ENCODE measurements around the gene KDELR3. TPM values are rescaled to one million over a fixed set of nuclear protein-coding genes. Genes with fewer than 3 reads are reported as not detected.

KDELR3 gene
- total and polyA plus RNA-seq, 7 donors: 0.53 to 1.9 (median 0.95) TPM

GRCh38 chr22:38461414-38462081, 6.3 kb upstream of the KDELR3 start:
- DNase-seq (peak; percentile 83 to 88), ATAC-seq (peak; percentile 73 to 90 (median 85))
- peaks cover 0 to 70% (median 8%) of the 10 kb centered on the region in 3 donors for H3K27me3 ChIP-seq (ENCODE audit: insufficient read depth in 3 of 3, low read length in 2 of 3)
- H3K27ac ChIP-seq: no peak overlapping the region
- H3K4me1 ChIP-seq: peaks cover 9% of the 10 kb centered on the region
- no peaks in the 10 kb centered on the region for H3K36me3 ChIP-seq (ENCODE audit: insufficient read depth in 1 of 2, low read depth in 1 of 2)
- TF ChIP-seq CTCF (IDR thresholded peaks at IDR 0.05): no peak
- 9 to 11% (median 10%) methylated on average over 49 to 51 of the region's 51 CpGs for WGBS, 3 donors
- H3K4me3 ChIP-seq: peak overlapping the region; percentile 41
- intact Hi-C loops (cut with DNase I): no loop called here
- H3K9me3 ChIP-seq: no peaks in the 10 kb centered on the region

- Histone ChIP-seq H3K27ac (no peak overlapping the region), H3K27me3 (ENCODE audit: insufficient read depth in 3 of 3, low read length in 2 of 3) (peaks cover 0 to 71% (median 6%) of the 10 kb centered on the region in 3 donors)
Measured at GRCh38 chr22:38462960-38463784, 4.7 kb upstream of the KDELR3 start.

GRCh38 chr22:38464992-38465672, 2.8 kb upstream of the KDELR3 start:
- WGBS, 3 donors: 84 to 88% (median 85%) methylated on average over 10 of the region's 10 CpGs
- Histone ChIP-seq H3K4me1 (peaks cover 9% of the 10 kb centered on the region), H3K9me3 (no peaks in the 10 kb centered on the region), H3K27me3 (ENCODE audit: insufficient read depth in 3 of 3, low read length in 2 of 3) (peaks cover 0 to 58% (median 6%) of the 10 kb centered on the region in 3 donors), H3K36me3 (ENCODE audit: insufficient read depth in 1 of 2, low read depth in 1 of 2) (no peaks in the 10 kb centered on the region), H3K27ac (no peak overlapping the region), H3K4me3 (no peak overlapping the region)
- TF ChIP-seq CTCF (IDR thresholded peaks at IDR 0.05): no peak
- DNase-seq: peak in 1 of 2 donors; percentile 34
- ATAC-seq: no peak
- intact Hi-C loops (cut with DNase I): no loop called here

More at GRCh38 chr22:38462960-38463784, 4.7 kb upstream of the KDELR3 start:
- TF ChIP-seq CTCF (IDR thresholded peaks at IDR 0.05): no peak
- no peak overlapping the region for H3K4me3 ChIP-seq
- no peak for ATAC-seq
- DNase-seq: peak; percentile 34 to 54
- WGBS, 3 donors: 56 to 60% (median 58%) methylated on average over 26 to 28 of the region's 28 CpGs
- H3K9me3 ChIP-seq: no peaks in the 10 kb centered on the region
- H3K36me3 ChIP-seq (ENCODE audit: insufficient read depth in 1 of 2, low read depth in 1 of 2): no peaks in the 10 kb centered on the region
- H3K4me1 ChIP-seq: peaks cover 9% of the 10 kb centered on the region
- intact Hi-C loops (cut with DNase I): no loop called here

- Histone ChIP-seq H3K36me3 (ENCODE audit: insufficient read depth in 1 of 2, low read depth in 1 of 2) (no peaks in the 10 kb centered on the region), H3K4me3 (no peak overlapping the region), H3K9me3 (no peaks in the 10 kb centered on the region), H3K4me1 (peaks cover 9% of the 10 kb centered on the region), H3K27ac (no peak overlapping the region), H3K27me3 (ENCODE audit: insufficient read depth in 3 of 3, low read length in 2 of 3) (peaks cover 0 to 51% (median 4%) of the 10 kb centered on the region in 3 donors)
- intact Hi-C loops (cut with DNase I): no loop called here
- peak in 1 of 2 donors; percentile 46 for DNase-seq
- no peak for TF ChIP-seq CTCF (IDR thresholded peaks at IDR 0.05)
- 65 to 74% (median 68%) methylated on average over 23 to 26 of the region's 26 CpGs for WGBS, 3 donors
- ATAC-seq: no peak
Measured at GRCh38 chr22:38465673-38466490, 2.0 kb upstream of the KDELR3 start.

All from psoas muscle (tissue), 8 donors.